RWPE1 (cell line): Measurements from ENCODE around the gene CD84.

Experiments used
- CTCF ChIA-PET: fragments of 350-600 bp; sonication (Branson Sonifier 250); formaldehyde crosslinking; extraction: SDS; loops from one replicate; lab custom pipeline; 2021; lab: Yijun Ruan, JAX
- POLR2A ChIA-PET: fragments of 400-600 bp; formaldehyde crosslinking; extraction: SDS; loops from one replicate; lab custom pipeline; 2020; ENCODE audit warnings: antibody characterized with exemption; ENCODE audit not compliant: low non-redundant PET; lab: Yijun Ruan, JAX
- DNase-seq: peaks from one replicate; pipeline ENCODE4 v3.0.0; 2012; ENCODE audit warnings: low spot score
- H3K27ac ChIP-seq: fragments of 450-650 bp; 2 replicates; pipeline ENCODE4 v1.5.1; 2017
- TF ChIP-seq, protein P1 (sequence below): fragments of 450-650 bp; conservative IDR thresholded peaks from 2 replicates; pipeline ENCODE4 v1.5.1; 2017; ENCODE audit warnings: low read depth, mild to moderate bottlenecking

The CD84 gene

DNA sequence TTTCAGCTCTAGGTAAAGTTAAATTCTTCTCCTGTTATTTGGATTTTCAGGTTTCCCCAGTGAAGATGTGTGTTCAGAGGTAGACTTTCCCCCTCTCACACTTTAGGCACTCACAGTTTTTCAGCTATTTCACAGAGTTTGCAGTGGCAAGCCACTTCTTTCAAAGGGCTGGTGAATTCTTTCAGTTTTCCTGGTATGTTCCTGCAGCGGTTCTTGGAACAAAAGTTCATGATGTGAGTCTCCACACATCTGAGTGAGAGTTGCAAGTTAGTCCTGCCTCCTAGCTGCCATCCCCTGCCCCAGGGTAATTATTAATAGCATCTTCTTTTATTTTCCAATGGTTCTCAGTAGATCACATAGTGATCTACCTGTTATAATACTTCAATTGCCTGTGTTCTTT is 27.3 kb upstream of the CD84 start:
- no peak for DNase-seq
- ChIA-PET POLR2A (no interaction called here), CTCF (interaction anchor here (1.0 to 1.4 kb wide), 3 partner anchors 69 to 178 kb away, joined by 3 to 9 read pairs (median 3); no protein-coding TSS in a partner anchor)
- H3K27ac ChIP-seq: no peak overlapping the region
- TF ChIP-seq, protein P1, sequence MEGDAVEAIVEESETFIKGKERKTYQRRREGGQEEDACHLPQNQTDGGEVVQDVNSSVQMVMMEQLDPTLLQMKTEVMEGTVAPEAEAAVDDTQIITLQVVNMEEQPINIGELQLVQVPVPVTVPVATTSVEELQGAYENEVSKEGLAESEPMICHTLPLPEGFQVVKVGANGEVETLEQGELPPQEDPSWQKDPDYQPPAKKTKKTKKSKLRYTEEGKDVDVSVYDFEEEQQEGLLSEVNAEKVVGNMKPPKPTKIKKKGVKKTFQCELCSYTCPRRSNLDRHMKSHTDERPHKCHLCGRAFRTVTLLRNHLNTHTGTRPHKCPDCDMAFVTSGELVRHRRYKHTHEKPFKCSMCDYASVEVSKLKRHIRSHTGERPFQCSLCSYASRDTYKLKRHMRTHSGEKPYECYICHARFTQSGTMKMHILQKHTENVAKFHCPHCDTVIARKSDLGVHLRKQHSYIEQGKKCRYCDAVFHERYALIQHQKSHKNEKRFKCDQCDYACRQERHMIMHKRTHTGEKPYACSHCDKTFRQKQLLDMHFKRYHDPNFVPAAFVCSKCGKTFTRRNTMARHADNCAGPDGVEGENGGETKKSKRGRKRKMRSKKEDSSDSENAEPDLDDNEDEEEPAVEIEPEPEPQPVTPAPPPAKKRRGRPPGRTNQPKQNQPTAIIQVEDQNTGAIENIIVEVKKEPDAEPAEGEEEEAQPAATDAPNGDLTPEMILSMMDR: no peak

DNA sequence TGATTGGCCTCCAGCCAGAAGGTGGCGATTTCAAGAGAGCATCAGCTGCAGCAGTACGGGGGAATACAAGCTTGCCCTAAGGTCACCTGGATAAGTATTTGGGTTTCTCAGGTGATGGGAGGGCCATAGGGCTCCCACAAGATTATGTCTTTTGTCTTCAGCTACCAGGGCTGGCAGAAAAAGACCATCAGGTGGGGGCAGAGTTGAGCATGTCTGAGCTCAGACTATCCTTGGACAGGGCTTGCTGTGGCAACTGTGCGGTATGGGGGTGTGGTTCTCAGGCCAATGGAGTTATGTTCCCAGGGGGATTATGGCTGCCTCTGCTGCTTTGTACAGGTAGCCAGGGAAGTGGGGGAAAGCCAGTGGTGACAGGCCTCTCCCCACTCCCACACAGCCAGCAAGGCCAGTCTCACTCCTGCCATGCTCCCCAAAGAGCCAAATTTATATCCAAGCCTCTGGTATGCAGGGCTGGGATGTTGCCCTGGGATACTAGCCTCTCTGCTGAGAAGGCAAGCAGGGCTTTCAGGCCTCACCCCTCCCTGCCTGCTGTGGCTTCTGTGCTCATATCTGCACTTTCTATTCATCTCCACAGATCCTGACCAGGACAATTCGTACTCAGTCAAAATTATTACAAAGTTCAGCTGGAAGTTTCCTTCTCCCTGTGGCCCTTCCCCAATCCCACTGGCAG is 26.6 kb upstream of the CD84 start:
- CTCF ChIA-PET: interaction anchor here (1.0 kb wide), 1 partner anchor 175 kb away, joined by 3 read pairs; no protein-coding TSS in a partner anchor
- TF ChIP-seq, protein P1: no peak
- H3K27ac ChIP-seq: no peak overlapping the region
- POLR2A ChIA-PET: no interaction called here
- DNase-seq: no peak

DNA sequence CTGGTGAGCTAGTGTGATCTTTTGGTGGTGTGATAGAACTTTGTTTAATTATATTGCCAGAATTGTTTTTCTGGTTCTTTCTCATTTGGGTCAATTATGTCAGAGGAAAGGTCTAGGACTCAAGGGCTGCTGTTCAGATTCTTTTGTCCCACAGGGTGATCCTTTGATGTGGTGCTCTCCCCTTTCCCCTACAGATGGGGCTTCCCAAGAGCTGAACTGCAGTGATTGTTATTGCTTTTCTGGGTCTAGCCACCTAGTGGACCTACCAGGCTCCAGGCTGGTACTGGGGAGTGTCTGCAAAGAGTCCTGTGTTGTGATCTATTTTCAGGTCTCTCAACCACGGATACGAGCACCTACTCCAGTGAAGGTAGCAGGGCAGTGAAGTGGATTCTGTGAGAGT is 25.9 kb upstream of the CD84 start:
- H3K27ac ChIP-seq: no peak overlapping the region
- CTCF ChIA-PET: no interaction called here
- TF ChIP-seq, protein P1: no peak

DNA sequence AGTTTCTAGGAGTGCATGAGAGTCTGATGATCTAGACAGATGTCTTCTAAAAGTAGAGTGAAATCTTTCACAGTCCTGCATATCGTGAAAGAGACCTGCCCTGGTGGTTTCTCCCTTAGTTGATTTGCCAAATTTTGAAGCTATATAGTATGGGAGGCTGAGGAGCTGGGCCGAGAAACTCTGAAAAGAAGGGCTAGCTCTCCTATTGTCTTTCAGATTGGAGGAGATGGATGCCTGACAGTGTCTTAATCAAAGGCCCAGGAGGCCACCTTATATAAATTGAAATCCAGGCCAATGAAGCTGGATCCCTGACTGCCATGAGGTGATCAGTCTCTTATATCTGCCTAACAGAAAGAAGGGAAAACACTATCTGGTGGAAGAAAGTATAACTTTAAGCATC is 18.4 kb upstream of the CD84 start:
- no peak overlapping the region for H3K27ac ChIP-seq
- POLR2A ChIA-PET: no interaction called here
- TF ChIP-seq, protein P1: no peak
- no peak for DNase-seq
- CTCF ChIA-PET: interaction anchor here (1.2 kb wide), 1 partner anchor 21 kb away, joined by 4 read pairs; no protein-coding TSS in a partner anchor

More for the DNA sequence above, 25.9 kb upstream of the CD84 start:
- DNase-seq: no peak
- POLR2A ChIA-PET: no interaction called here

DNA sequence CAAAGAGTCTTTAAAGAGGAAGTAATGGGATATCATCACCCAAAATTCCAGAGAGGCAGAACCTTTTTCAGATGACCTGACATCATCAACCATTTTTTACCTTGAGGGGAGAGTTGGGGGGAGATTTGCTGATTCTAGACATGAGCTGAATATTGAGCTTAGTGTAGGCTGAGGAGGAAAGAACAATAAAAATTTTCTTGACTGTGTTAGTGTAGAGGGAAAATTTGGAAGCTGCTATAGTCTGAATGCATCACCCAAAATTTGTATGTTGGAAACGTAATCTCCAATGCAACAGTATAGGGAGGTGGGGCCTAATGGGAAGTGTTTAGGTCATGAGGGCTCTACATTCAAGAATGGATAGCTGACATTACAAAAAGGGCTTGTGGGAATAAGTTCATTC is 17.8 kb upstream of the CD84 start:
- POLR2A ChIA-PET: no interaction called here
- TF ChIP-seq, protein P1: no peak
- DNase-seq: no peak
- CTCF ChIA-PET: interaction anchor here (1.2 kb wide), 1 partner anchor 21 kb away, joined by 4 read pairs; no protein-coding TSS in a partner anchor
- H3K27ac ChIP-seq: no peak overlapping the region

DNA sequence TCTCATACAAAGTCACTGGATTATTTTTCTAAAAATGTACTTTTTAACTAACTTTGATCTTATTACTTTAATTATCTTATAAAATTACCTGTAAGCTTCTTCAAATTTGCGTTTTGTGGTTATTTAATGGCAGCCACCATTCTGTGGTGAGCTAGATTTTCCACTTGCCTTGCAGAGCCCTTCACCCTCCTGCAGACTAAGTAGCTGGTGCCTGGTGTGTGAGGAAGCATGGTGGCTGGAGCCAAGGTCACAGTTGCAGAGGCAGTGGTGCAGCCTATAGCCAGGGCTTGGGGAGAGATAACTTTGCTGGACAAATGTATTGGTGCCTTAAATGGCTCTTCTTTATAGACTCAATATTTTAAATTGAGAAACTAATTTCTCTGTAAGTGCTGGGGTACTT is 11.2 kb upstream of the CD84 start:
- CTCF ChIA-PET: no interaction called here

More for the DNA sequence above, 11.2 kb upstream of the CD84 start:
- TF ChIP-seq, protein P1: no peak
- no peak for DNase-seq
- H3K27ac ChIP-seq: no peak overlapping the region
- POLR2A ChIA-PET: no interaction called here
